ENCODE data around the gene DAAM1. TPM values are rescaled to one million over a fixed set of nuclear protein-coding genes. Genes with fewer than 3 reads are reported as not detected.

Gene DAAM1
- total RNA-seq (10 to 100 TPM; 12.3 to 14.4 TPM), polyA plus RNA-seq (9.3 TPM)

DNA sequence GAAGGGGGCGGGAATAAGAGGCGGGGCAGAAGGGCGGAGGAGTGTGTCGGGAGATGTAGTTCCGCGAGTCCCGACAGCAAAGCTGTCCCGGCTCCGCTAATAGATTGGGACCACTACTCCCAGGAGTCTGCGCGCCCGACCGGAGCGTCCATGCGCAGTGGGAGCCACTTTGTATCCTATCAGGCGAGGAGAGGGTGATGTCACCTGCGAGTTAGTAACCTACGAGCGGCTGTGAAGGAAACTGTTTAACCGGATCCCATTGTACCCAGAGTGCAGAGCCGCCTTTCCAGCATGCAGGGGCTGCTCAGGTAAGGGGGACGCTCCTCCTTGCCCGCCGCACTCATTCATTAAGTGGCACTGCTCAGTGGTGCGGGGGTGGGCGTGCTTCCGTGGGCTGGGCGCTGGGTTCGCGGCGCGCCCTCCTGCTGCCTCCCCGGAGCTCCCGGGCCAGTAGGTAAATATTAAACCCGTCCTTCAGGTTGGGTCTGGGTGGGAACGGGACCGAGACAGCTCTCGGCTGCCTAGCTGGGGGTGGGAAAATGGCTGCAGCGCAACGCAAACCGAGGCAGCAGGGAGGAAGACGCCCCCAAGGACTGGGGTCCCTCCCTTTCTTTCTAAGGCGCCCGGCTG lies at the start of gene DAAM1:
Gene DAAM1, plus strand, starts transcription at position 207 of the 630 bp plus-strand sequence. CDS start 74,811 bp downstream, outside the sequence.
- Histone ChIP-seq H3K36me3 (ENCODE audit: insufficient read depth, low read length) (no peaks in the 10 kb centered on the region), H3K9me3 (ENCODE audit: low read length) (no peaks in the 10 kb centered on the region), H3K27me3 (ENCODE audit: insufficient read depth, low read length, poor library complexity, severe bottlenecking) (no peaks in the 10 kb centered on the region), H3K4me3 (ENCODE audit: low read length) (peak within 1 kb of the TSS; percentile 90), H3K27ac (ENCODE audit: low read depth, low read length) (peak within 1 kb of the TSS; percentile 91), H3K4me1 (ENCODE audit: insufficient read depth, low read length) (peaks cover 8% of the 10 kb centered on the region)
- Mint-ChIP-seq H3K4me1 (peaks cover 22 to 35% (median 31%) of the 10 kb centered on the region in 3 donors), H3K27ac (peak within 1 kb of the TSS; percentile 82 to 100 (median 97)), H3K4me3 (peak within 1 kb of the TSS; percentile 94 to 100 (median 98)), H3K27me3 (peaks cover 4 to 17% of the 10 kb centered on the region in 2 donors), H3K36me3 (peaks cover 0 to 15% (median 0%) of the 10 kb centered on the region in 3 donors), H3K9me3 (no peaks in the 10 kb centered on the region)
- peak; percentile 91 to 99 (median 96) for DNase-seq
- ChIA-PET POLR2A (interaction anchor here (0.6 to 1.3 kb wide), 6 partner anchors 29 to 1060 kb away, joined by 3 to 9 read pairs (median 4); partner anchors contain the start of genes JKAMP, KIAA0586, L3HYPDH and PPM1A), CTCF (interaction anchor here (1.0 to 2.5 kb wide), 5 partner anchors 14 to 388 kb away, joined by 3 to 6 read pairs (median 4); partner anchors contain the start of genes CCDC175, JKAMP and L3HYPDH)

DNA sequence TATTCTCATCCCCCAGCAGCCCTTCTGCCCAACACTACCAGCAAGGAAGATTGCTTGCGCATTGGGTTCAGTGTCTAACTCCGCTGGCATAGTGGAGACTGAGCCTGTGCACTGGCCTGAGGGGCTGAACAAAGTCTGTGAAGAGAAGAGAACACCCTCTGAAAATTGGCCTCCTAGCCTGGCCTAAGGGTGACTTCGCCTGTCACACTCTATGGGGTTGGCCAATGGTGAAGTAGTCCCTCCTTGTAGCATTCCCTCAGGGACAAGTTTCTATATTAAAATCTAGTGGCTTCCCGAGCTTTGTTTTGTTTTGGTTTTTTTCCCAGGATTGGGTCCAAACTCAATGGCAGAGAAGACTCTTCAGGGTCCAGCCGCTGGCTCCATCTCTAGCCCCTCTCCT lies 49.1 kb upstream of the DAAM1 start:
- Histone ChIP-seq H3K9me3 (ENCODE audit: low read length) (no peaks in the 10 kb centered on the region), H3K27ac (ENCODE audit: low read depth, low read length) (no peak overlapping the region), H3K27me3 (ENCODE audit: insufficient read depth, low read length, poor library complexity, severe bottlenecking) (no peaks in the 10 kb centered on the region), H3K4me3 (ENCODE audit: low read length) (no peak overlapping the region), H3K36me3 (ENCODE audit: insufficient read depth, low read length) (no peaks in the 10 kb centered on the region), H3K4me1 (ENCODE audit: insufficient read depth, low read length) (no peaks in the 10 kb centered on the region)
- Mint-ChIP-seq H3K9me3 (no peaks in the 10 kb centered on the region), H3K4me3 (no peak overlapping the region), H3K27ac (no peak overlapping the region), H3K4me1 (no peaks in the 10 kb centered on the region), H3K36me3 (no peaks in the 10 kb centered on the region), H3K27me3 (peaks cover 4% of the 10 kb centered on the region in 2 donors)
- POLR2A ChIA-PET: no interaction called here
- CTCF ChIA-PET: no interaction called here
- no peak for DNase-seq

DNA sequence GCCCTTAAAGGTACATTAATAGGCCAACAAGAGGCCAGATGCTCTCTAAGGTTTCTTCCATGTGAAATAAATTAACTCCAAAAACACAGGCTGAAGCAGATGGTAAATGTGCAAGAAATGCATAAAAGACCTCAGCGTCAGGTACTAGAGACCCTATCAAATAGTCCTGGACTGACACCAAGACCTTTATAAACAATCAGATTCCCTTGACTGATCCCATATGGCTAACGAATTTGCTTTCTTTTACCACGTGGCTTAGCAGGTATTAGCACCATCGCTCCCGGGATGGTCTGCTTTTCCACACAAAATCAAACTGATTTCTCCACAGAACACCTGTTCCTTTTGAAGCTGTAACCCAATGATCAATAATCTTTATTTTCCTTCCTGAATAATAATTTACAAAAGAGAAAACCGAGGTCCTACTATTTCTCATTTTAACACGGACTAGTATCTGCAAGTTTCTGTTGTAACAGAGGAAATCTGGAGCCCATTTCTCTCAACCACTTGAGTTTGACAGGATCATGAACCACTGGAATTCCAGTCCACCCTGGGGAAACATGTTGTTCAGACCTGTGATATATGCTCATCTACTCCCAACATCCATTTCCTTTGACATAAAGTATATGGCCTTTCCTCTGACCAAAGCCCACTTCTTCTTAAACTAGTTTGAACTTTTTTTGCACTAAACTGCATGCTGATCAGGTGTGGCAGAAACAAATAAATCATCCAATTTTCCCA lies 48.2 kb upstream of the DAAM1 start:
- no peaks in the 10 kb centered on the region for H3K36me3 ChIP-seq (ENCODE audit: insufficient read depth, low read length)
- DNase-seq: no peak
- Mint-ChIP-seq H3K4me3 (no peak overlapping the region), H3K4me1 (no peaks in the 10 kb centered on the region), H3K27ac (no peak overlapping the region), H3K27me3 (peaks cover 4% of the 10 kb centered on the region in 2 donors), H3K9me3 (no peaks in the 10 kb centered on the region), H3K36me3 (no peaks in the 10 kb centered on the region)
- no peak overlapping the region for H3K27ac ChIP-seq (ENCODE audit: low read depth, low read length)
- H3K27me3 ChIP-seq (ENCODE audit: insufficient read depth, low read length, poor library complexity, severe bottlenecking): no peaks in the 10 kb centered on the region
- CTCF ChIA-PET: no interaction called here
- POLR2A ChIA-PET: no interaction called here
- no peak overlapping the region for H3K4me3 ChIP-seq (ENCODE audit: low read length)
- no peaks in the 10 kb centered on the region for H3K4me1 ChIP-seq (ENCODE audit: insufficient read depth, low read length)
- no peaks in the 10 kb centered on the region for H3K9me3 ChIP-seq (ENCODE audit: low read length)

DNA sequence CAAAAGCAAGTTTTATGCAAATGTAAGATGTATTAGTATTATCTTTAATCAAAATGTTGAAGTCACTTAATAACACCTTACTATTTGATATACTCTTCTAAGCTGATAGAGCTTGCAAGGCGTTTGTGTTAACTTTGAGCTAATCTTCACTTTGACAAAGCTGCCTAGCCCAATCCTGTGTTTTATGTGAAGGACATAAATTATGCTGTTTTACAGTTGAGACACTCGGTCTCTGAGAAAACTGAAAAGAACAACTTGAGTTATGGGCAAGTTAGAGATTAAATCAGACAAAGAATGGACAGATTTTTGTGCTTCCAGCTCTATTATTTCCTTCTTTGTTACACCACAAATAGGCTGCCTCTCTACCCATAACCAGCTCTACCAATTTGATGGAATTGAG lies 42.0 kb upstream of the DAAM1 start:
- Histone ChIP-seq H3K27ac (ENCODE audit: low read depth, low read length) (no peak overlapping the region), H3K36me3 (ENCODE audit: insufficient read depth, low read length) (no peaks in the 10 kb centered on the region), H3K9me3 (ENCODE audit: low read length) (no peaks in the 10 kb centered on the region), H3K27me3 (ENCODE audit: insufficient read depth, low read length, poor library complexity, severe bottlenecking) (no peaks in the 10 kb centered on the region), H3K4me1 (ENCODE audit: insufficient read depth, low read length) (no peaks in the 10 kb centered on the region), H3K4me3 (ENCODE audit: low read length) (no peak overlapping the region)
- no peak for DNase-seq
- Mint-ChIP-seq H3K9me3 (no peaks in the 10 kb centered on the region), H3K4me1 (peaks cover 0 to 4% (median 0%) of the 10 kb centered on the region in 3 donors), H3K27ac (no peak overlapping the region), H3K4me3 (no peak overlapping the region), H3K27me3 (peaks cover 0 to 2% of the 10 kb centered on the region in 2 donors), H3K36me3 (peaks cover 0 to 4% (median 0%) of the 10 kb centered on the region in 3 donors)
- CTCF ChIA-PET: interaction anchor here (1.6 kb wide), 1 partner anchor 42 kb away, joined by 4 read pairs; the partner anchor contains the start of gene DAAM1
- POLR2A ChIA-PET: no interaction called here

DNA sequence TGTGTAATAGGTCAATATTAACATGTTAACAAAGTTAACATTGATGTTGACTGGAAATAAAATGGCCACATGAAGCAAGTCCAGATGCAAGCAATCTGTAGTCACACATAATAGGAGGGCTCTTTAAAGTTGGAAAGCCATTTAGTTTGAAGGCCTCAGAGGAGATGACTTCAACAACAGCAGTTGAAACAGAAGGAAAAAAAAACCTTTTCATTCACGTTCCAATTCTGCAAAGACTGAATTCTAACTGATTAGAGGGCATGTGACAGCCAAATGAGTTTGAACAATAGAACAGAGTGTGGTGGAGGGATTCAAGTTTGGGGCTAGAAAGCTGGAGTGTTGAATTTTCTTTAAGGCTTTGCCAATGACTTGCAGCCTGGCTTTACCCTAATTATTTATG lies 41.5 kb upstream of the DAAM1 start:
- DNase-seq: no peak
- Mint-ChIP-seq H3K27ac (no peak overlapping the region), H3K36me3 (peaks cover 0 to 4% (median 0%) of the 10 kb centered on the region in 3 donors), H3K4me3 (no peak overlapping the region), H3K9me3 (no peaks in the 10 kb centered on the region), H3K27me3 (peaks cover 0 to 2% of the 10 kb centered on the region in 2 donors), H3K4me1 (peaks cover 0 to 4% (median 0%) of the 10 kb centered on the region in 3 donors)
- Histone ChIP-seq H3K9me3 (ENCODE audit: low read length) (no peaks in the 10 kb centered on the region), H3K4me1 (ENCODE audit: insufficient read depth, low read length) (no peaks in the 10 kb centered on the region), H3K4me3 (ENCODE audit: low read length) (no peak overlapping the region), H3K27ac (ENCODE audit: low read depth, low read length) (no peak overlapping the region), H3K36me3 (ENCODE audit: insufficient read depth, low read length) (no peaks in the 10 kb centered on the region), H3K27me3 (ENCODE audit: insufficient read depth, low read length, poor library complexity, severe bottlenecking) (no peaks in the 10 kb centered on the region)
- CTCF ChIA-PET: interaction anchor here (1.6 kb wide), 1 partner anchor 42 kb away, joined by 4 read pairs; the partner anchor contains the start of gene DAAM1
- POLR2A ChIA-PET: no interaction called here

DNA sequence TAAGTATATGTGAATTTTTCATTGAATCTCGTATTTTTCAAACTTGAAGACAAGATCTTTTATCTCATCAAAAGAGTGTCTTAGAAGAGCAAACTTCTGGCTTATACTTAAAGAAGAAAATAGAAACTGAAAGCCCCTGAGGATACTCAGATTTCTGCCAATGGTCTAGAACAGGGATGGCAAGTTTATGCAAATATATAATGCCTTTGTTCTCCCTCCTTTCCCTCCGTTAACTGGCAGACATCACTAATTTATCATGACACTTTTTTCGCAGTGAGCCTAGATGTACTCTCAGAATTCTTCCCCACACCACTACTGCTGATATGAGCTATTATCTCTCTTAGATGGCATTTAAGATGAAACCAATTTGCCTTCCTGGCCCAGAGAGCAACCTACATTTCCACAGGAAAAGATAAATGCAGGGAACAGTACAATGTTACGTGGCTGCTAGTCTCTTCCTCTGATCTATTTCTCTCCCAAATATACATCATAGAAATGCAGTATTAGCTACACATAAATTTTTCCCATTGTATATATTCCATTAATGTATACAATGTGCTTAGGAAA lies 40.0 kb upstream of the DAAM1 start:
- peaks cover 0 to 2% of the 10 kb centered on the region in 2 donors for H3K27me3 Mint-ChIP-seq
- ChIA-PET POLR2A (no interaction called here), CTCF (interaction anchor here (1.6 kb wide), 1 partner anchor 40 kb away, joined by 4 read pairs; the partner anchor contains the start of gene DAAM1)
- peaks cover 0 to 6% (median under 1%) of the 10 kb centered on the region in 3 donors for H3K4me1 Mint-ChIP-seq
- H3K4me1 ChIP-seq (ENCODE audit: insufficient read depth, low read length): no peaks in the 10 kb centered on the region
- peaks cover 0 to 4% (median 0%) of the 10 kb centered on the region in 3 donors for H3K36me3 Mint-ChIP-seq
- no peak overlapping the region for H3K4me3 ChIP-seq (ENCODE audit: low read length)
- H3K27me3 ChIP-seq (ENCODE audit: insufficient read depth, low read length, poor library complexity, severe bottlenecking): no peaks in the 10 kb centered on the region
- H3K9me3 Mint-ChIP-seq: no peaks in the 10 kb centered on the region
- H3K4me3 Mint-ChIP-seq: no peak overlapping the region
- no peak for DNase-seq
- no peak overlapping the region for H3K27ac ChIP-seq (ENCODE audit: low read depth, low read length)
- H3K27ac Mint-ChIP-seq: no peak overlapping the region
- H3K36me3 ChIP-seq (ENCODE audit: insufficient read depth, low read length): no peaks in the 10 kb centered on the region
- no peaks in the 10 kb centered on the region for H3K9me3 ChIP-seq (ENCODE audit: low read length)

DNA sequence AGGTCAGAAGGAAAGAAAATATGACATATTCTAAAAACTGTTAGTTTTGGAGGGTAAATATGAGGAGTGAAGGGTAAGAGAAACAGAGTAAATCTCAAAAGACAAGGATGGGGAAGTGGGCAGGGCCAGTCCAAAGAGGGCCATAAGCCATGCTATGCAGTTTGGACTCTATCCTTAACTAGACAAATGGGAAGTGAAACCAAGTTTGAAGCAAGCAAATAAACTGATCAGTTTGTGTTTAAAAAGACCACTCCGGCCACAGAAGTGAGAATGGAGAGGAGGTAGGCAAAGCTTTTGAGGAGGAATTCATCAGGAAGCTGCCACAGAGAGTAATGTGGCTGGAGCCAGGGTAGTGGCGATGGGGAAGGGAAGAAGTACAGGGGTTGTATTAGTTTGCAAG lies 37.5 kb upstream of the DAAM1 start:
- H3K27ac Mint-ChIP-seq: no peak overlapping the region
- Histone ChIP-seq H3K36me3 (ENCODE audit: insufficient read depth, low read length) (no peaks in the 10 kb centered on the region), H3K4me1 (ENCODE audit: insufficient read depth, low read length) (peaks cover 10% of the 10 kb centered on the region), H3K27me3 (ENCODE audit: insufficient read depth, low read length, poor library complexity, severe bottlenecking) (no peaks in the 10 kb centered on the region), H3K9me3 (ENCODE audit: low read length) (no peaks in the 10 kb centered on the region), H3K4me3 (ENCODE audit: low read length) (no peak overlapping the region), H3K27ac (ENCODE audit: low read depth, low read length) (no peak overlapping the region)
- peaks cover 0 to 4% (median 0%) of the 10 kb centered on the region in 3 donors for H3K36me3 Mint-ChIP-seq
- DNase-seq: no peak
- no peaks in the 10 kb centered on the region for H3K9me3 Mint-ChIP-seq
- CTCF ChIA-PET: no interaction called here
- POLR2A ChIA-PET: no interaction called here
- peaks cover 0 to 2% of the 10 kb centered on the region in 2 donors for H3K27me3 Mint-ChIP-seq
- peaks cover 13 to 21% (median 21%) of the 10 kb centered on the region in 3 donors for H3K4me1 Mint-ChIP-seq
- H3K4me3 Mint-ChIP-seq: no peak overlapping the region

DNA sequence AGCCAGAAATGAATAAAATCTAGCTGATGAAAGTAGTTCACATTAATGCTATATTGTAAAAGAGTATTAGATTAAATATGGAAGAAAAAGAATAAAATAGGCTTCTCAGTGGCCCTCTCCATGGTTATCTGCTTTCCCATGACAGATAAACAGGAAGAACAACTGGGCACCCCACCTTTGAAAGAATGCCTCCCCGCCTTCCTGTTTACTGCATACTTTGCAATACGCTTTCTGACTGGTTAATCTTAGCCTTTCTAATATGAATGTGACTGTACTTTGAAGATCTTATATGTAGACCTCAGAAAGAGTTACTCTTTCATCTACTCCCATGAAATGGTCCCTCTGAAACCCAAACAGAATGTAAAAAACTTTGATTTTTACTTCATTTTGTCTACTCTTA lies 34.1 kb upstream of the DAAM1 start:
- Mint-ChIP-seq H3K9me3 (no peaks in the 10 kb centered on the region), H3K27ac (peak overlapping the region in 4 of 8 donors; percentile 43 to 79 (median 70)), H3K4me1 (peaks cover 13 to 21% (median 21%) of the 10 kb centered on the region in 3 donors), H3K27me3 (peaks cover 0 to 5% of the 10 kb centered on the region in 2 donors), H3K4me3 (peak overlapping the region in 4 of 7 donors; percentile 16 to 42 (median 21)), H3K36me3 (peaks cover 0 to 4% (median 0%) of the 10 kb centered on the region in 3 donors)
- no peaks in the 10 kb centered on the region for H3K36me3 ChIP-seq (ENCODE audit: insufficient read depth, low read length)
- peaks cover 10% of the 10 kb centered on the region for H3K4me1 ChIP-seq (ENCODE audit: insufficient read depth, low read length)
- H3K4me3 ChIP-seq (ENCODE audit: low read length): no peak overlapping the region
- CTCF ChIA-PET: no interaction called here
- H3K27ac ChIP-seq (ENCODE audit: low read depth, low read length): no peak overlapping the region
- no peak for DNase-seq
- POLR2A ChIA-PET: no interaction called here
- H3K27me3 ChIP-seq (ENCODE audit: insufficient read depth, low read length, poor library complexity, severe bottlenecking): no peaks in the 10 kb centered on the region
- H3K9me3 ChIP-seq (ENCODE audit: low read length): no peaks in the 10 kb centered on the region
